GM21723 (cell line): ENCODE results near the gene ACVRL1.

Source experiments
- ATAC-seq: cut with Tn5 transposase; IDR thresholded peaks from one replicate; pipeline ENCODE4 v1.9.1; 2021; ENCODE audit warnings: mild to moderate bottlenecking, moderate library complexity; ENCODE audit not compliant: unreplicated experiment

The ACVRL1 gene

GRCh38 chr12:51907083-51907855, at the start of gene ACVRL1:
ACVRL1 (plus strand) TSS chr12:51907504; CDS start chr12:51912475, 4,971 bp downstream.
- no peak for ATAC-seq

- no peak for ATAC-seq
Measured at GRCh38 chr12:51860986-51861385, 46.3 kb upstream of the ACVRL1 start.

- ATAC-seq: no peak
Measured at GRCh38 chr12:51862947-51863346, 44.4 kb upstream of the ACVRL1 start.

- ATAC-seq: no peak
Measured at GRCh38 chr12:51863363-51863932, 43.9 kb upstream of the ACVRL1 start.

- no peak for ATAC-seq
Measured at GRCh38 chr12:51863933-51864832, 43.1 kb upstream of the ACVRL1 start.

- no peak for ATAC-seq
Measured at GRCh38 chr12:51864833-51865670, 42.3 kb upstream of the ACVRL1 start.

GRCh38 chr12:51865757-51866270, 41.5 kb upstream of the ACVRL1 start:
- ATAC-seq: no peak

- ATAC-seq: no peak
Measured at GRCh38 chr12:51866324-51866723, 41.0 kb upstream of the ACVRL1 start.

- no peak for ATAC-seq
Measured at GRCh38 chr12:51866762-51867161, 40.5 kb upstream of the ACVRL1 start.

- no peak for ATAC-seq
Measured at GRCh38 chr12:51867371-51867770, 39.9 kb upstream of the ACVRL1 start.

GRCh38 chr12:51867796-51868428, 39.4 kb upstream of the ACVRL1 start:
- no peak for ATAC-seq

GRCh38 chr12:51868821-51869495, 38.3 kb upstream of the ACVRL1 start:
- no peak for ATAC-seq

- ATAC-seq: no peak
Measured at GRCh38 chr12:51869496-51869865, 37.8 kb upstream of the ACVRL1 start.

GRCh38 chr12:51869931-51870330, 37.4 kb upstream of the ACVRL1 start:
- ATAC-seq: no peak

GRCh38 chr12:51870504-51870903, 36.8 kb upstream of the ACVRL1 start:
- ATAC-seq: no peak

- no peak for ATAC-seq
Measured at GRCh38 chr12:51871126-51871525, 36.2 kb upstream of the ACVRL1 start.

GRCh38 chr12:51871918-51872688, 35.2 kb upstream of the ACVRL1 start:
- no peak for ATAC-seq

GRCh38 chr12:51872689-51872981, 34.7 kb upstream of the ACVRL1 start:
- no peak for ATAC-seq
